Skeletal muscle tissue (tissue), 4 donors: ENCODE results near the gene FSIP1. TPM values are rescaled to one million over a fixed set of nuclear protein-coding genes. Genes with fewer than 3 reads are reported as not detected.

Experiments used
- H3K27ac ChIP-seq: one replicate; pipeline ENCODE4 v1.7.0; 2013; ENCODE audit warnings: mild to moderate bottlenecking, low read depth, low read length, inconsistent platforms
- H3K27me3 ChIP-seq, 3 donors: one replicate each; pipeline ENCODE4 v1.7.0; 2013; ENCODE audit warnings: low read length in 3 of 3; ENCODE audit not compliant: control insufficient read depth in 3 of 3, insufficient read depth in 3 of 3
- H3K36me3 ChIP-seq, 3 donors: one replicate each; pipeline ENCODE4 v1.7.0; 2013; ENCODE audit warnings: low read length in 3 of 3; ENCODE audit not compliant: control insufficient read depth in 3 of 3, insufficient read depth in 3 of 3
- H3K4me1 ChIP-seq, 3 donors: one replicate each; pipeline ENCODE4 v1.7.0; 2013; ENCODE audit warnings: low read length in 3 of 3, mild to moderate bottlenecking in 3 of 3; ENCODE audit not compliant: control insufficient read depth in 3 of 3, insufficient read depth in 3 of 3
- H3K4me3 ChIP-seq, 3 donors: one replicate each; pipeline ENCODE4 v1.7.0; 2013; ENCODE audit warnings: low read length in 3 of 3
- H3K9ac ChIP-seq, 3 donors: one replicate each; pipeline ENCODE4 v1.7.0; 2013; ENCODE audit warnings: low read length in 3 of 3, mild to moderate bottlenecking in 3 of 3, moderate library complexity in 2 of 3, low read depth in 1 of 3
- H3K9me3 ChIP-seq, 3 donors: one replicate each; pipeline ENCODE4 v1.7.0; 2013; ENCODE audit warnings: low read length in 3 of 3; ENCODE audit not compliant: control insufficient read depth in 3 of 3
- total RNA-seq: library from RNA; depleted of rRNA; stranded (reverse); fragments of >200 nt; gene quantifications from one replicate; pipeline ENCODE4 v1.2.3, GENCODE V29; 2014
- donor health status: Osteomylitis.

FSIP1 gene
- total RNA-seq, 1 donor from 2014 or later, result 3.7 TPM

DNA sequence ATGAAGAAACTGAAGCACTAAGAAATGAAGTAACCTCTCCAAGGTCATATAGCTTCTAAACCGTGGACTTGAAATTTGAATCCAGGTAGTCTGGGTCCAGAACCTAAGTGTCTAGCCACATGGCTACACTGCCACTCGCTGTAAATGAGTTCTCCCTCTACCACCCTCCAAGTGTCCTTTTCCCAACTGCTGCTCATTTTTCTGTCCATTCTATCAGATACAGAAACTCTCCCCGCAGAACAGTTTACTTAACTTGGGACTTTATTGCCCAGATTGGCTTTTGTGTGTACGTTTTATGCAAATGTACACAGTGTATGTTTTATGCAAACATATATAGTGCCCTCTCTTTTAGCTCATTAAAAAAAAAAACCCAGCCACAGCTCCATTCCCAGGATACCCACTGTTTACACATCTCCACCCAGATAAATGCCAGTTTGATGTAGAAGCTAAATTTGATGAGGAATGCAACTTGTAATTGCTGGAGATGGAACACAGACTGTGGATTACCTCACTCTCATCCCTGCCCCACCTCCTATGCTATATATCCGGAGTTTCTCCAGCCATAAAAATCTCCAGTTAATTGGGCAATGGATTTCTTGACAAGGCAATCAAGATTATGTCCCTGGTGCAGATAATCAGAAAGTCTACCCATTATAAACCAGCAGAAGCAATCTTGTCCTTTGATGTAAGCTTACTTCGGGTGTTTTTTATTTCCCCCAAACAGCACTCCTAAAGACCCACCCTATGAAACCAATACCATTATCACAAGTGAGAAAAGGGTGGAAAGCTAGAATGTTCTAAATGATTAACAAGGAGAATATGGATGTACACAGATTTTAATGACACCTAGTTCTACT is 159.8 kb downstream of the FSIP1 start:
- Histone ChIP-seq H3K9me3 (no peaks in the 10 kb centered on the region), H3K4me1 (peaks cover 17 to 37% (median 30%) of the 10 kb centered on the region in 3 donors), H3K9ac (no peak overlapping the region), H3K4me3 (no peak overlapping the region), H3K27ac (no peak overlapping the region), H3K36me3 (no peaks in the 10 kb centered on the region), H3K27me3 (no peaks in the 10 kb centered on the region)

DNA sequence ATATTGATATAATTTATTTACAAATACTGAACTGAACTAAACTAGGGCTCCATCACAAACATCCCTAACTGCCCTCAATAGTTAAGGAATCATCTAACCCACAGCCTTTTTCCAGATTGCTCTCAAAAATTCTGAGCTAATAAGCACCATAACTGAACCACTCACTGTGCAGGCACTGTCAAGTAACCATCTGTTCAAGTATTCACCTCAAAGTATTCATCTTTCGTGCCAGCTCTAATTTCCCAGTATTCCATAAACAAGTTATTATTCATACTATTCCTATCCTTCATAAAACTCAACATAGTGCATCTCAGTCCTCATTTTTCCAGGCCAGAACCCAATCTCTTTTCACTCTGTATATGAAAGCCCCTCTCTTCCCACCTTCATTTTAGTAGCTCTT is 160.7 kb downstream of the FSIP1 start:
- no peak overlapping the region for H3K27ac ChIP-seq
- no peak overlapping the region for H3K9ac ChIP-seq
- no peak overlapping the region for H3K4me3 ChIP-seq
- H3K27me3 ChIP-seq, result no peaks in the 10 kb centered on the region
- peaks cover 13 to 28% (median 21%) of the 10 kb centered on the region in 3 donors for H3K4me1 ChIP-seq
- no peaks in the 10 kb centered on the region for H3K9me3 ChIP-seq
- H3K36me3 ChIP-seq, result no peaks in the 10 kb centered on the region

DNA sequence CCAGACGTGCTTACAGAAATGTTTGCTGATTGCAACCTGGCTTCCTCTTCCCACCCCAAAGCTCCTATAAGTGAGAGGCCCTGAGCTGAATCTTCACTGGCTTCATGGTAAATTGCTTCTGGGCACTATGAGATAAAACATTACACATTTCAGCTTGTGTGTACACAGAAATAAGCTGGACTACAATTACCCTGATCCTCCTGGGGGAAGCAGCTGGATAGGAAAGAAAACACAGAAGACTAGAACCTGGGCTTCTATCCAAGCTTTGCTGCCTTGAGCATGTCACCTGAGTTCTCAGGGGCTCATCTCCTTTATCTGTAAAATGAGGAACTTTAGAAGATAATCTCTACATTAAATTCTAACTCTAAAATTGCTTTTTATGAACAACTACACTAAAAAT is 161.4 kb downstream of the FSIP1 start:
- no peak overlapping the region for H3K4me3 ChIP-seq
- no peaks in the 10 kb centered on the region for H3K27me3 ChIP-seq
- H3K27ac ChIP-seq, result no peak overlapping the region
- H3K9ac ChIP-seq, result no peak overlapping the region
- H3K36me3 ChIP-seq, result no peaks in the 10 kb centered on the region
- peaks cover 13 to 22% (median 17%) of the 10 kb centered on the region in 3 donors for H3K4me1 ChIP-seq
- H3K9me3 ChIP-seq, result no peaks in the 10 kb centered on the region

DNA sequence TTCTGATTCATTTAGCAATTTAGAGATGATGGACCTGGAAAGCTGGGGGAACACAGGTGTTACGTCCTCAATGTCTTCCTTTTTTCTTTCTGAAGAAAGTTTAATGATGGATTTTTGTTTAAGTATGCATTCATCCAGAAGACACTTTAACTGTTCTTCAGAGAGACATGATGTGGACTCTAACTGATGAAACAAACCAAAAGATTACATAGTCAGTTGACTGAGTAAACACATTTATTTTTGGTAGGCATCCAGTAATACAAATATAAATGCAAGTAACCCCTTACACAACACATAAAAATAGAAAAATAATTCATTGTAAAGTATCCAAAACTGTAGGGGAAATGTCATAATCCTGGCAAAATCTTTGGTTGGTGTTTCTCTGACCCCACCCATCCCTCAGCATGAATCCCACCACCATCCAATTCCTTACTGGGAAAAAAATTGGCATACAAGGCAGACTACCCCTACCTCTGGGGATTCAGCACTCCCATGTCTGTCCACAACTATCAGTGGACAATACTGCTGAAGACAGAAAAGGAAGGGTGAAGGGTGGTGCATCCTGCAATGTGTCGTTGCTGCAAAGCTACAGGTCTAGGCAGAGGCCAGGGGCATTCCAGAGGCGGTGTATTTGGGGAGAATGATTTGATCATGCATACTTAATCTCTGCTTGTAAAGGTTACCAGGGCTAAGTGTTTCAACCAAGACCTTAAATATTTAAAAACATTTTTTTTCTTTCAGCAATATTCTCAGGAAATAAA is 164.4 kb downstream of the FSIP1 start:
- H3K4me1 ChIP-seq, result peaks cover 0 to 3% (median 0%) of the 10 kb centered on the region in 3 donors
- no peak overlapping the region for H3K9ac ChIP-seq
- H3K27ac ChIP-seq, result no peak overlapping the region
- no peaks in the 10 kb centered on the region for H3K36me3 ChIP-seq
- no peaks in the 10 kb centered on the region for H3K27me3 ChIP-seq
- no peaks in the 10 kb centered on the region for H3K9me3 ChIP-seq
- no peak overlapping the region for H3K4me3 ChIP-seq

DNA sequence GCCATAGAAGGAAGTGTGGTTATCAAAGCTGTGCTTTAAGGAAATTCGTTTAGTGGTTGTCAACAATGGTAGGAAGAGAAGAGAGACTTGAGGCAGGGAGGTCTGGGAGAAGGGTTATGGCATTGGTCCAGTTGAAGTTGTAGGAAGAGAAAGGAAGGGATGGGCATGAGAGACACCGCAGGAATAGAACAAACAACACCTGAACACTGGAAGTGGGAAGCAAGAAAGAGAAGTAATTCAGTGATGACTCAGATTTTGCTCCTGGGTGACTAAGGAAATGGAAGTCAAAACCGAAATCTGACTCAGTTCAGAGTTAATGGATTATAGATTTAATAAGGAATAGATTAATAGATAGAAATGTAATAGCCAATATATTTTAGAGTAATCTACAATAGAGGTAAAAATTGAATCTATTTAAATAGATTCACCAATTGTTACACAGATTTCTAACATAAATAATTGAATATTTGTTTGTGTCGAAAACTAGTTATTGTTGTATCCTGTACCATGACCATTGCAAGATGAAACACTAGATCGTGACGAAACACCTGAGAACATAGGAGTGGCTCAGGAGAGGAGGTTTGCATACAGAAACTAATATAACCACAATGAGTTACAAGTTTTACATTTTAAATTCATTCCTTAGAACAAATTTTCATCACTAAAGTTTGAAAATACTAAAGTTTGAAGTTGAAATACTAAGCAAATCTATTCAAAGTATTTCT is 165.7 kb downstream of the FSIP1 start:
- H3K9me3 ChIP-seq, result peaks cover 0 to 2% (median 0%) of the 10 kb centered on the region in 3 donors
- no peaks in the 10 kb centered on the region for H3K27me3 ChIP-seq
- peaks cover 0 to 3% (median 0%) of the 10 kb centered on the region in 3 donors for H3K4me1 ChIP-seq
- H3K9ac ChIP-seq, result no peak overlapping the region
- H3K4me3 ChIP-seq, result no peak overlapping the region
- no peaks in the 10 kb centered on the region for H3K36me3 ChIP-seq
- no peak overlapping the region for H3K27ac ChIP-seq

DNA sequence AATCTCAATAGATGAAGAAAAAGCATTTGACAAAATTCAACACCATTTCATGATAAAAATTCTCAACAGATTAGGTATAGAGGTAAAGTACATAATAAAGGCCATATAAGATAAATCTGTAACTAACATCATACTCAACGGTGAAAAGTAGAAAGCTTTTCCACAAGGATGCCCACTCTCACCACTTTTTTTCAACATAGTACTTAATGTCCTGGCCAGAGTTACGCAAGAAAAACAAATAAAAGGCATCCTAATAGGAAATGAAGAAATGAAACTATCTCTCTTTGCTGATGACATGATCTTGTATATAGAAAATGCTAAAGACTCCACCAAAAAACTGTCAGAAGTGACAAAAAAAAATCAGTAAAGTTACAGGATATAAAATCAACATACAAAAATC is 168.8 kb downstream of the FSIP1 start:
- no peaks in the 10 kb centered on the region for H3K36me3 ChIP-seq
- peaks cover 0 to 3% (median 0%) of the 10 kb centered on the region in 3 donors for H3K4me1 ChIP-seq
- H3K27ac ChIP-seq, result no peak overlapping the region
- no peaks in the 10 kb centered on the region for H3K27me3 ChIP-seq
- peaks cover 0 to 5% (median 0%) of the 10 kb centered on the region in 3 donors for H3K9me3 ChIP-seq
- H3K9ac ChIP-seq, result no peak overlapping the region
- no peak overlapping the region for H3K4me3 ChIP-seq

DNA sequence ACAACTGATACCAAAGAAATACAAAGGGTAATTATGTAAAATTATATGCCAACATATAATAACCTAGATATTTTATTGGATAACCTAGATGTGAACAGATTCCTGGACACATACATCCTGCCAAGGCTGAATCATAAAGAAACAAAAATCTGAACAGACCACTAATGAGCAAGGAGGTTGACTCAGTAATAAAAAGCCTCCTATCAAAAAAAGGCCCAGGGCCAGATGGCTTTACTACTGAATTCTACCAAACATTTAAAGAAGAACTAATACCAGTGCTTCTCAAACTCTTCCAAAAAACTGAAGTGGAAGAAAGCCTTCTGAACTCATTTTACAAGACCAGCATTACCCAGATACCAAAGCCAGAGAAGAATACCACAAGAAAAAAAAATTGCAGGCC is 169.4 kb downstream of the FSIP1 start:
- no peak overlapping the region for H3K9ac ChIP-seq
- H3K27ac ChIP-seq, result no peak overlapping the region
- H3K4me3 ChIP-seq, result no peak overlapping the region
- H3K4me1 ChIP-seq, result peaks cover 0 to under 1% (median 0%) of the 10 kb centered on the region in 3 donors
- no peaks in the 10 kb centered on the region for H3K27me3 ChIP-seq
- H3K9me3 ChIP-seq, result peaks cover 0 to 5% (median 0%) of the 10 kb centered on the region in 3 donors
- H3K36me3 ChIP-seq, result no peaks in the 10 kb centered on the region

DNA sequence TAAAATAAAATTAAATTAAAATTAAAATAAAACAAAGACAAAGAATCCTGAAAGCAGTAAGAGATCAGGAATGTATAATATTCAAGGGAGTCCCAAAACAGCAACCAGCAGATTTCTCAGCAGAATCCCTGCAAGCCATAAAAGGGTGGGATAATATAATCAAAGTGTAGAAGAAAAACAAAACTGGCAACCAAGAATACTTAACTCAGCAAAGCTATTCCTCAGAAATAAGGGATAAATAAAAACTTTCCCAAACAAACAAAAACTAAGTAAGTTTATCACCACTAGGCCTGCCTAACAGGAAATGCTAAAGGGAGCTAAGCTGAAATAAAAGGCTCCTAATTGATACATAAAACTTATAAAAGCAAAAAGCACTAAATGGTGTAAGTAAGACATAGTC is 172.0 kb downstream of the FSIP1 start:
- Histone ChIP-seq H3K9me3 (peaks cover 0 to 5% (median 0%) of the 10 kb centered on the region in 3 donors), H3K27me3 (no peaks in the 10 kb centered on the region), H3K9ac (no peak overlapping the region), H3K4me1 (no peaks in the 10 kb centered on the region), H3K4me3 (no peak overlapping the region), H3K36me3 (no peaks in the 10 kb centered on the region), H3K27ac (no peak overlapping the region)

DNA sequence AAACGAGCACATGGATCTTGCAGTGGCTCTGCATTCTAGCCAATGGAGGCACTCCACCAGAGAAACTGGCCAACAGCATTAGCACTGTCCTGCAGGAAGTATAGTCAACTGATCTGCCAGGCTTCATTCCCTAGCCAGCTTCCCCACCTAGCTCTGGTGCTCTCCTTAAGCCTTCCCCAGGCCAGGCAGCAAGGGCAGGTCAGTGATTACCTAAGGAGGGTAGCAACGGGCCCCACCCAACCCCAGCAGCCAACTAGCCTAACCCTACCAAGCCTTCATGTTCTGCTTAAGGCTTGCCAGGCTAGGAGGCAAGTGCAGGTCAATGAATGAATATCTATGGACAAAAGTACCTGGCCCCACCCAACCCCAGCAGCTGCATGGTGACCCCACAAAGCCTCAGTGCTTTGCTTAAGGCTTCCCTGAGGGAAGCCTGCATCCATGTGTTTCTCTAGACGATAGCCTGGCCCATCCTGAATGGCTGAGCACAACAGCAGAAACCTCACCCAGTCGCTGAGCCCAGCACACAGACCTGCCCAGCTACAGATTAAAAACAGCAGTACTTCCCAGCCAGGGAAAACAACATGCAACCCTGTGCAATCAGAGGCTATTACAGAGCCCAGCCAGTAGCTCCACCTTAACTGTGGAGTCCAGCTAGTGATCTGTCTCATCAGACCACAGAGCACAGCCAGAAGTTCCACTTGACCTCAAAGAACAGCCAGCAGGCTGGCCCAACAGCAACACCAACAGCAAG is 173.3 kb downstream of the FSIP1 start:
- no peak overlapping the region for H3K27ac ChIP-seq
- no peaks in the 10 kb centered on the region for H3K36me3 ChIP-seq
- no peaks in the 10 kb centered on the region for H3K4me1 ChIP-seq
- peaks cover 0 to 5% (median 0%) of the 10 kb centered on the region in 3 donors for H3K9me3 ChIP-seq
- H3K4me3 ChIP-seq, result no peak overlapping the region
- H3K27me3 ChIP-seq, result no peaks in the 10 kb centered on the region
- H3K9ac ChIP-seq, result no peak overlapping the region
